H1 (cell line): ENCODE data around the gene GLB1L3.

ENCODE experiments used
- E2F6 ChIP-seq: IDR thresholded peaks from 2 replicates; pipeline ENCODE4 v1.6.1; 2012; ENCODE audit warnings: inconsistent platforms
- EGR1 ChIP-seq: IDR thresholded peaks from 2 replicates; pipeline ENCODE4 v1.6.1; 2011; ENCODE audit warnings: low read depth, low read length, borderline replicate concordance
- SUZ12 ChIP-seq: fragments of 200-600 bp; sonication (generic); IDR thresholded peaks from 2 replicates; pipeline ENCODE4 v1.6.1; 2012; ENCODE audit warnings: mild to moderate bottlenecking, inconsistent platforms, low read length, moderate library complexity, mixed read lengths
- YY1 ChIP-seq: IDR thresholded peaks from 2 replicates; pipeline ENCODE4 v1.6.1; 2011; ENCODE audit warnings: low read depth, mild to moderate bottlenecking, low read length

DNA sequence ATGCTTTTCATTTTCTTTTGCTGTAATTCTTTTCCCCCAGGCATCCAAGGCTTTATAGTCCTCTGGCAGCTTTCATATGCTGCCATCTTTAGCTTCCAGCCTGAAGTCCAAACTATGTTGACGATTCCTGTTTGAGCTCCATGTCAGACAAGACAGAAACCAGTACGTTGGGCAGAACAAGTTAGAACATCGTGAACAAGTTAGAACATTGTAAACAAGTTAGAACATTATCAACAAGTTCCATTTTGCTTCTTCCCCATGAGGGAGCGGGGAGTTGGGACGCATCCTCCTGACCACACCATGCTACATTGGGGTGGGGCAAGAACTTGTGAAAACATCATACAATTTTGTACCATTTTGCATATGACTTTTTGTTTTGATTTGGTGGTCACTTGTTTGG, 79.5 kb downstream of the GLB1L3 start:
- TF ChIP-seq EGR1 (no peak), SUZ12 (no peak), YY1 (no peak), E2F6 (no peak)
